HepG2 (cell line): Measurements from ENCODE around the gene MSMB. TPM values are rescaled to one million over a fixed set of nuclear protein-coding genes. Genes with fewer than 3 reads are reported as not detected.

Experiments
- ATAC-seq: fragments of 200-7000 bp; cut with Tn5 transposase; 3 replicates; pipeline ENCODE4 v1.9.1; 2020; ENCODE audit warnings: mild to moderate bottlenecking, moderate library complexity
- BruUV-seq: library from RNA; stranded (reverse); fragments of 400-500 nt; replicated peaks from 2 replicates; lab custom pipeline; 2021; lab: Mats Ljungman, UMichigan
- CTCF ChIA-PET: fragments of 300-600 bp; formaldehyde crosslinking; extraction: SDS; loops from one replicate; lab custom pipeline; 2021; ENCODE audit warnings: low total read pairs, inconsistent platforms, low intra/inter-chr PET ratio; lab: Yijun Ruan, JAX
- POLR2A ChIA-PET: fragments of 350-600 bp; sonication (Branson Sonifier 250); formaldehyde crosslinking; loops from one replicate; lab custom pipeline; 2020; ENCODE audit warnings: antibody characterized with exemption, inconsistent platforms; lab: Yijun Ruan, JAX
- DNase-seq: peaks from one replicate; pipeline ENCODE4 v3.0.0-alpha.2; 2015; ENCODE audit warnings: low spot score
- FAIRE-seq: peaks from 3 replicates; lab custom pipeline; 2011; peaks lifted over from hg19 to GRCh38; lab: Jason Lieb, UNC
- H2AFZ ChIP-seq: one replicate; pipeline ENCODE4 v1.6.1; 2011; ENCODE audit warnings: low read length, inconsistent platforms
- H3K27ac ChIP-seq: fragments of 300-600 bp; 3 replicates; pipeline ENCODE4 v1.8.0; 2011; ENCODE audit warnings: mixed run types, mild to moderate bottlenecking, mixed read lengths, low read length, inconsistent platforms; ENCODE audit not compliant: insufficient read depth; ENCODE audit errors: extremely low read length
- H3K27me3 ChIP-seq, 2 experiments: fragments of 200-600 bp in 1 of 2; 2 replicates in 1 of 2; 3 replicates in 1 of 2; pipeline versions ENCODE4 v1.6.0 to v1.8.0; 2011; ENCODE audit warnings: low read length in 2 of 2, mild to moderate bottlenecking in 2 of 2, moderate library complexity in 2 of 2, inconsistent platforms in 1 of 2; ENCODE audit not compliant: insufficient read depth in 2 of 2, control insufficient read depth in 1 of 2
- H3K36me3 ChIP-seq, 2 experiments: fragments of 200-600 bp in 1 of 2; replicated peaks in 1 of 2; 2 replicates in 1 of 2; 3 replicates in 1 of 2; pipeline versions ENCODE4 v1.5.1 to v1.8.0; 2011; ENCODE audit warnings: low read length in 2 of 2, inconsistent platforms in 1 of 2; ENCODE audit not compliant: insufficient read depth in 2 of 2, control insufficient read depth in 1 of 2
- H3K4me1 ChIP-seq: 2 replicates; pipeline ENCODE4 v1.5.1; 2012; ENCODE audit warnings: low read length, inconsistent platforms; ENCODE audit not compliant: insufficient read depth
- H3K4me2 ChIP-seq: 2 replicates; pipeline ENCODE4 v1.6.0; 2011; ENCODE audit warnings: low read depth, low read length, inconsistent platforms
- H3K4me3 ChIP-seq, 3 experiments: fragments of 200-600 bp in 1 of 3; sonication (generic), shearing (Covaris generic) in 1 of 3; replicated peaks in 1 of 3; 2 replicates each; pipeline ENCODE4 v1.5.1; 2011 to 2016; ENCODE audit warnings: low read length in 3 of 3, inconsistent platforms in 2 of 3, low read depth in 2 of 3, mild to moderate bottlenecking in 2 of 3, control low read depth in 1 of 3, mixed read lengths in 1 of 3; ENCODE audit not compliant: insufficient read depth in 1 of 3
- H3K79me2 ChIP-seq: one replicate; pipeline ENCODE4 v1.6.1; 2011; ENCODE audit warnings: low read length, inconsistent platforms; ENCODE audit not compliant: insufficient read depth
- H3K9ac ChIP-seq: 2 replicates; pipeline ENCODE4 v1.6.0; 2011; ENCODE audit warnings: mild to moderate bottlenecking, low read depth, low read length, inconsistent platforms; ENCODE audit not compliant: insufficient read depth
- H3K9me3 ChIP-seq: 2 replicates; pipeline ENCODE4 v1.5.1; 2012; ENCODE audit warnings: mild to moderate bottlenecking, low read length
- H4K20me1 ChIP-seq: 2 replicates; pipeline ENCODE4 v1.6.0; 2011; ENCODE audit warnings: inconsistent platforms, mild to moderate bottlenecking, low read length, moderate library complexity; ENCODE audit not compliant: insufficient read depth
- FOXO1 ChIP-seq: sonication (generic); formaldehyde crosslinking; IDR thresholded peaks from 2 replicates; pipeline ENCODE4 v1.4.0; 2020; ENCODE audit warnings: missing genetic modification reagents
- TGIF2 ChIP-seq: IDR thresholded peaks from 2 replicates; pipeline ENCODE4 v1.6.1; 2016; ENCODE audit warnings: control low read depth, missing compliant biosample characterization
- ZFX ChIP-seq: sonication (generic); formaldehyde crosslinking; IDR thresholded peaks from 2 replicates; pipeline ENCODE4 v1.4.0; 2020; ENCODE audit warnings: mild to moderate bottlenecking, low read depth, missing genetic modification reagents, moderate library complexity
- ZNF224 ChIP-seq: sonication (generic); formaldehyde crosslinking; IDR thresholded peaks from 2 replicates; pipeline ENCODE4 v1.5.0; 2020; ENCODE audit warnings: mild to moderate bottlenecking, missing genetic modification reagents
- ZNF263 ChIP-seq: sonication (generic); formaldehyde crosslinking; IDR thresholded peaks from 2 replicates; pipeline ENCODE4 v1.4.0; 2020; ENCODE audit warnings: missing genetic modification reagents
- ZNF331 ChIP-seq: sonication (generic); formaldehyde crosslinking; IDR thresholded peaks from 2 replicates; pipeline ENCODE4 v1.4.0; 2020; ENCODE audit warnings: missing genetic modification reagents
- ZNF687 ChIP-seq: sonication (generic); formaldehyde crosslinking; IDR thresholded peaks from 2 replicates; pipeline ENCODE4 v1.5.1; 2020; ENCODE audit warnings: mild to moderate bottlenecking, missing genetic modification reagents, moderate library complexity
- WGBS: methylation state at CpG from one replicate; pipeline ENCODE4 v1.1.6; 2017; ENCODE audit warnings: low lambda C conversion rate; 5-methylcytosine and 5-hydroxymethylcytosine counted together
- in situ Hi-C: cut with HindIII; loops from 2 replicates; pipeline ENCODE4 v1.10.0; 2017; ENCODE audit warnings: low pct_unique_long_range_greater_than_20kb; ENCODE audit not compliant: extremely low pct_ligation_motif_present
- intact Hi-C: fragments of 100-400 bp; cut with micrococcal nuclease; formaldehyde crosslinking; loops from one replicate; pipeline ENCODE4 v1.10.0; 2022; ENCODE audit not compliant: unreplicated experiment
- polyA plus RNA-seq, 8 experiments: library from polyadenylated mRNA; depleted of rRNA in 3 of 8; stranded (reverse) in 7 of 8; unstranded in 1 of 8; fragments of >200 nt; fragmentation: Illumina TruSeq in 4 of 8; extraction: Trizol in 4 of 8; gene quantifications; 2 replicates each; pipeline versions ENCODE4 v1.2.1 to v1.2.3, GENCODE V29; 2011 to 2016; ENCODE audit warnings: low read depth in 4 of 8, missing spikeins in 1 of 8, mixed read lengths in 1 of 8; ENCODE audit not compliant: insufficient read depth in 1 of 8
- total RNA-seq, 5 experiments: library from RNA; depleted of rRNA; stranded (reverse); fragments of >200 nt; fragmentation: Illumina TruSeq; extraction: Trizol; gene quantifications; 2 replicates each; pipeline ENCODE4 v1.2.3, GENCODE V29; 2016; ENCODE audit warnings: low read depth in 1 of 5

Gene MSMB
- total and polyA plus RNA-seq, 2 of the 13 experiments (the other 11 are each of a cell fraction or from before 2014, with no cell fraction given), result 0.84 TPM; not detected in 1

GRCh38 chr10:46069771-46070463, 23.8 kb upstream of the MSMB start:
- no peaks in the 10 kb centered on the region for H4K20me1 ChIP-seq
- ATAC-seq (peak; percentile 70), DNase-seq (no peak), FAIRE-seq (no peak)
- CTCF ChIA-PET, result no interaction called here
- H3K36me3 ChIP-seq, result no peaks in the 10 kb centered on the region
- 28% methylated on average over 6 of the region's 6 CpGs for WGBS
- intact Hi-C loops (no loop called here), in situ Hi-C loops (no loop called here)
- no TSS peak for BruUV-seq
- H3K27me3 ChIP-seq, result no peaks in the 10 kb centered on the region
- peaks cover 61% of the 10 kb centered on the region for H3K4me1 ChIP-seq
- no peaks in the 10 kb centered on the region for H3K79me2 ChIP-seq
- H3K9ac ChIP-seq, result no peak overlapping the region
- 0 out of 2 replicates have a peak, but pooled peaks cover 7% of the 10 kb centered on the region for H3K9me3 ChIP-seq
- no peak overlapping the region for H3K27ac ChIP-seq
- peak overlapping the region; percentile 34 for H3K4me2 ChIP-seq
- POLR2A ChIA-PET, result interaction anchor here (1.0 to 1.3 kb wide), 2 partner anchors 17 to 34 kb away, joined by 3 to 7 read pairs; no protein-coding TSS in a partner anchor
- no peak overlapping the region; a peak in 1 of 6 replicates for H3K4me3 ChIP-seq
- TF ChIP-seq TGIF2 (CRISPR knock-in tag), result no peak
- TF ChIP-seq ZNF331 (CRISPR knock-in tag), result 0 out of 2 replicates have a peak, but pooled peaks have one; percentile 9
- H2AFZ ChIP-seq, result peak overlapping the region; percentile 81

- H3K4me3 ChIP-seq, result no peak overlapping the region
- FAIRE-seq (no peak), DNase-seq (no peak), ATAC-seq (0 out of 3 replicates have a peak, but pooled peaks have one; percentile 31)
- peak overlapping the region; percentile 21 for H3K4me2 ChIP-seq
- intact Hi-C loops, result no loop called here
- in situ Hi-C loops, result no loop called here
- H3K36me3 ChIP-seq, result no peaks in the 10 kb centered on the region
- ChIA-PET POLR2A (interaction anchor here (1.0 to 1.3 kb wide), 3 partner anchors 16 to 37 kb away, joined by 3 to 7 read pairs (median 3); no protein-coding TSS in a partner anchor), CTCF (no interaction called here)
- H3K27ac ChIP-seq, result no peak overlapping the region
- WGBS, result 25% methylated on average over 2 of the region's 2 CpGs
- no peak overlapping the region for H3K9ac ChIP-seq
- BruUV-seq, result no TSS peak
- H3K4me1 ChIP-seq, result peaks cover 64% of the 10 kb centered on the region
- no peaks in the 10 kb centered on the region for H3K79me2 ChIP-seq
- H3K27me3 ChIP-seq, result no peaks in the 10 kb centered on the region
- TF ChIP-seq FOXO1 (CRISPR knock-in tag) (no peak), ZNF263 (CRISPR knock-in tag) (peak; percentile 62; the same call in 1 of the 2 replicates), ZNF224 (CRISPR knock-in tag) (no peak), ZFX (CRISPR knock-in tag) (peak; percentile 4; the same call in 1 of the 2 replicates), ZNF687 (peak; percentile 11)
- TF ChIP-seq, all 625 proteins: peak for 3
- Histone ChIP-seq H4K20me1 (no peaks in the 10 kb centered on the region), H3K9me3 (0 out of 2 replicates have a peak, but pooled peaks cover 7% of the 10 kb centered on the region), H2AFZ (peak overlapping the region; percentile 64)
These were observed 22.8 kb upstream of the MSMB start for GRCh38 chr10:46068905-46069304.
